Upper lobe of left lung (tissue), 6 donors: ENCODE results near the gene FBXO3. TPM values are rescaled to one million over a fixed set of nuclear protein-coding genes. Genes with fewer than 3 reads are reported as not detected.

Source experiments
- ATAC-seq, 2 donors: fragments of 200-7000 bp; cut with Tn5 transposase; one replicate each; pipeline ENCODE4 v1.9.1; 2022; ENCODE audit warnings: mild to moderate bottlenecking in 2 of 2, moderate library complexity in 2 of 2; ENCODE audit not compliant: low FRiP score in 2 of 2
- DNase-seq, 2 donors: peaks; one replicate each; pipeline ENCODE4 v3.0.0-alpha.2; 2019 to 2020
- H3K27ac ChIP-seq, 4 donors: fragments of 200-600 bp; sonication (generic); one replicate each; pipeline ENCODE4 v1.5.1; 2016 to 2019
- H3K27me3 ChIP-seq, 4 donors: fragments of 200-600 bp; sonication (generic); one replicate each; pipeline ENCODE4 v1.5.1; 2017 to 2019
- H3K36me3 ChIP-seq, 4 donors: fragments of 200-600 bp; sonication (generic); one replicate each; pipeline ENCODE4 v1.5.1; 2016 to 2019
- H3K4me1 ChIP-seq, 4 donors: fragments of 200-600 bp; sonication (generic); one replicate each; pipeline ENCODE4 v1.5.1; 2018 to 2019
- H3K4me3 ChIP-seq, 4 donors: fragments of 200-600 bp; sonication (generic); one replicate each; pipeline ENCODE4 v1.5.1; 2017 to 2019; ENCODE audit warnings: mild to moderate bottlenecking in 2 of 4, moderate library complexity in 1 of 4
- H3K9me3 ChIP-seq, 4 donors: fragments of 200-600 bp; sonication (generic); one replicate each; pipeline ENCODE4 v1.5.1; 2018 to 2019
- EP300 ChIP-seq, 4 donors: sonication (generic); formaldehyde crosslinking; IDR thresholded peaks; one replicate each; pipeline ENCODE4 v1.5.1; 2017; ENCODE audit warnings: antibody characterized with exemption in 4 of 4, control low read depth in 2 of 4
- POLR2A ChIP-seq, 4 donors: fragments of 450-650 bp; IDR thresholded peaks; one replicate each; pipeline ENCODE4 v1.5.1; 2016 to 2017; ENCODE audit warnings: antibody characterized with exemption in 4 of 4, mild to moderate bottlenecking in 2 of 4
- POLR2AphosphoS5 ChIP-seq, 2 donors: sonication (generic); formaldehyde crosslinking; IDR thresholded peaks; one replicate each; pipeline ENCODE4 v1.5.1; 2017; ENCODE audit warnings: antibody characterized with exemption in 2 of 2
- WGBS, 2 donors: methylation state at CpG; one replicate each; pipeline ENCODE4 v1.1.5; 2017 to 2018; 5-methylcytosine and 5-hydroxymethylcytosine counted together
- total RNA-seq, 6 donors: library from RNA; depleted of rRNA in 4 of 6; stranded (reverse); fragments of >200 nt in 4 of 6; gene quantifications; one replicate each; pipeline versions ENCODE4 v1.1.0 to v1.2.1, GENCODE V29; 2016 to 2021
- TF ChIP-seq, protein P1 (sequence below), 6 experiments: fragments of 450-650 bp in 4 of 6; fragments of 200-600 bp in 2 of 6; sonication (generic) in 2 of 6; IDR thresholded peaks; one replicate each; pipeline ENCODE4 v1.5.1; 2016 to 2019; ENCODE audit warnings: antibody characterized with exemption in 6 of 6
- donor health status: DM: no; HTN: no; CAD: no; lungs with moderate emphysema.
- donor health status: DM: no; HTN: yes; CAD: no; lungs with severe emphysema.

FBXO3 gene
- total RNA-seq, 6 donors from 2014 or later: 9.9 to 50.8 (median 26.9) TPM

DNA sequence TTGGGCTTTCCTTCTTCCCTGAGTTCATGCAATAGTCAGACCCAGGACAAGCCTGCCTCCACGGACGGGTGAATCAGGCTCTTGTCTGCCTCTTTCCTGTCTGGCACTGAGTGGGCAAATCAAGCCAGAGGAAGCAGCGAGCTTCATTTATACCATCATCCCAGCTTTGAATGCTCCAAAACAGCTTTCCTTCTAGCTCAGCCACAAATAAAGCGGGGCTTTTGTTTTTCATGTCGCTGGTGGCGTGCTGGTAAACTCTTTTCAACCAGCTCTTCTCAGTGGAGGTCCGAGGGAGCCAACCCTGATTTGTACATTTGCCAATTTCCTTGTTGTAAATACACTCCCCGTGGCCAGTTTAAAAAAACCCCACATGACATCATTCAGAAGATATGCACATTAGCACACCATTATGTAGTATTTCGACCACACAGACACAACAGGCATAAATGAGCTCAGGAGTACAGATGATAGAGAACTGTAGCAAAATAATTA is 82.3 kb downstream of the FBXO3 start:
- 24 to 26% methylated on average over 9 of the region's 9 CpGs for WGBS, 2 donors
- H3K27ac ChIP-seq: peak overlapping the region; percentile 78 to 89 (median 84)
- no peaks in the 10 kb centered on the region for H3K36me3 ChIP-seq
- H3K27me3 ChIP-seq: no peaks in the 10 kb centered on the region
- peaks cover 50 to 61% (median 55%) of the 10 kb centered on the region in 4 donors for H3K4me1 ChIP-seq
- no peaks in the 10 kb centered on the region for H3K9me3 ChIP-seq
- peak in 1 of 4 donors; percentile 37 for TF ChIP-seq POLR2A (IDR thresholded peaks at IDR 0.05)
- TF ChIP-seq POLR2AphosphoS5 (IDR thresholded peaks at IDR 0.05): peak; percentile 51 to 60
- TF ChIP-seq EP300 (IDR thresholded peaks at IDR 0.05): peak in 2 of 4 donors; percentile 41 to 66
- TF ChIP-seq, protein P1, sequence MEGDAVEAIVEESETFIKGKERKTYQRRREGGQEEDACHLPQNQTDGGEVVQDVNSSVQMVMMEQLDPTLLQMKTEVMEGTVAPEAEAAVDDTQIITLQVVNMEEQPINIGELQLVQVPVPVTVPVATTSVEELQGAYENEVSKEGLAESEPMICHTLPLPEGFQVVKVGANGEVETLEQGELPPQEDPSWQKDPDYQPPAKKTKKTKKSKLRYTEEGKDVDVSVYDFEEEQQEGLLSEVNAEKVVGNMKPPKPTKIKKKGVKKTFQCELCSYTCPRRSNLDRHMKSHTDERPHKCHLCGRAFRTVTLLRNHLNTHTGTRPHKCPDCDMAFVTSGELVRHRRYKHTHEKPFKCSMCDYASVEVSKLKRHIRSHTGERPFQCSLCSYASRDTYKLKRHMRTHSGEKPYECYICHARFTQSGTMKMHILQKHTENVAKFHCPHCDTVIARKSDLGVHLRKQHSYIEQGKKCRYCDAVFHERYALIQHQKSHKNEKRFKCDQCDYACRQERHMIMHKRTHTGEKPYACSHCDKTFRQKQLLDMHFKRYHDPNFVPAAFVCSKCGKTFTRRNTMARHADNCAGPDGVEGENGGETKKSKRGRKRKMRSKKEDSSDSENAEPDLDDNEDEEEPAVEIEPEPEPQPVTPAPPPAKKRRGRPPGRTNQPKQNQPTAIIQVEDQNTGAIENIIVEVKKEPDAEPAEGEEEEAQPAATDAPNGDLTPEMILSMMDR (IDR thresholded peaks at IDR 0.05): no peak
- DNase-seq (peak in 1 of 2 donors; percentile 66), ATAC-seq (peak; percentile 70 to 80)
- no peak overlapping the region for H3K4me3 ChIP-seq

DNA sequence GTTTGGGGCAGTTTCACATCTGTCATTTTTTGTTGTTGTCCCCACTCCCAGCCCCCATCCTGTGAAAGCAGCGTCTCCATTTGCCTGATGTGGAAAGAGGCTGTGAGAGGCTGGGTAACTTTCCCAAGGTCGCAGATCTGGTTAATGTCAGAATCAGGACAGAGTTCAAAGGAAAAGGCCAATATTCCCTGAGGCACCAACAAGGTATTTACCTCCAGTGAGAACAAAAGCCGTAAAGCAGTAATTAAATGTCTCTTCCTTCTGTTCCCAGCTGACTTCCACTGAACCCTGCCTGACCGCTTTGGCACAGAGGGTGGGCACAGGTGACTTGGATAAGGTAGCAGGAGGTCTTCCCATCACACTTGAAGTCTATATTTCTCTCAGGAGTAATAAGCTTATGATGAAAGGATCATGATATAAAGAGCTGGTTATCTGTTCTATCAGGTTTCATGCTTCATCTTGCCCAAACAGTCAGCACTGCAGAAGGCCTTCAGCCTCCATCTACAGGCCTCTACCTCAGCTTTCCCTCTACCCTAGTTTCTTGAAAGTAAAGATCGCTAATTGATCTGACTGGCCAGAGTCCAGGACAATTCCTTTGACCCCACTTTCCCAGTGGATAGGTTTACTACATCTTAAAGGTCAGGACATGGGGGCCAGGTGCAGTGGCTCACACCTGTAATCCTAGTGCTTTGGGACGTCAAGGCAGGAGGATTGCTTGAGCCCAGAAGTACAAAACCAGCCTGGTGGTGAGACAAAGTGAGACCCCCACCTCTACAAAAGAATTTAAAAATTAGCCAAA is 83.1 kb downstream of the FBXO3 start:
- Histone ChIP-seq H3K4me3 (no peak overlapping the region), H3K27ac (peak overlapping the region; percentile 78 to 89 (median 84)), H3K36me3 (no peaks in the 10 kb centered on the region), H3K4me1 (peaks cover 50 to 53% (median 52%) of the 10 kb centered on the region in 4 donors), H3K27me3 (no peaks in the 10 kb centered on the region), H3K9me3 (no peaks in the 10 kb centered on the region)
- ATAC-seq (no peak), DNase-seq (no peak)
- 80 to 86% methylated on average over 6 of the region's 6 CpGs for WGBS, 2 donors
- TF ChIP-seq, protein P1 (IDR thresholded peaks at IDR 0.05): no peak
- TF ChIP-seq EP300 (IDR thresholded peaks at IDR 0.05) (no peak), POLR2AphosphoS5 (IDR thresholded peaks at IDR 0.05) (no peak), POLR2A (IDR thresholded peaks at IDR 0.05) (no peak)

Other genes with a start within 250 kb of the FBXO3 start
- gene C11orf91, start 73.7 kb downstream of the FBXO3 start, total RNA-seq: 1 to 10 TPM in 1 of 6 donors, under 1 TPM in 1, not detected in 4; 0.77 to 1.3 TPM
- 100 to 1,000 TPM in 5 of 6 donors, 10 to 100 TPM in 1; 57.6 to 914 (median 315) TPM for gene CD59, start 38.1 kb downstream of the FBXO3 start, total RNA-seq
- gene LMO2, start 117.6 kb upstream of the FBXO3 start, total RNA-seq: 10 to 100 TPM in 5 of 6 donors, 1 to 10 TPM in 1; 7.3 to 58.5 (median 34.1) TPM